ENCODE data around the gene RTBDN.
"Not testable (repeated sequence)": the region's sequence is repeated elsewhere in the genome, so short reads cannot be mapped to it uniquely, and the experiment has no call there.

Gene RTBDN

GRCh38 chr19:12817810-12818209, 16.6 kb downstream of the RTBDN start:
- DNase-seq: not testable (repeated sequence)

- DNase-seq: not testable (repeated sequence)
These were observed 17.2 kb downstream of the RTBDN start for GRCh38 chr19:12817188-12817587.

- no peak for DNase-seq
These were observed 19.3 kb downstream of the RTBDN start for GRCh38 chr19:12815088-12815487.

GRCh38 chr19:12806242-12807081, 27.9 kb downstream of the RTBDN start, which contains the start of gene RNASEH2A:
Gene RNASEH2A (plus strand): TSS chr19:12806584. CDS start chr19:12806674, 90 bp downstream.
- DNase-seq: peak; percentile 89

GRCh38 chr19:12804051-12804450, 30.3 kb downstream of the RTBDN start:
- DNase-seq: no peak

- no peak for DNase-seq
These were observed 31.9 kb downstream of the RTBDN start for GRCh38 chr19:12802267-12803106.

GRCh38 chr19:12801466-12802266, 32.7 kb downstream of the RTBDN start, which contains the start of the genes PRDX2 and THSD8:
Gene PRDX2 (minus strand): TSS chr19:12801800. CDS start chr19:12801261, 539 bp downstream.
Gene THSD8 (plus strand): TSS chr19:12802069. CDS start chr19:12802072, 3 bp downstream.
- peak; percentile 30 for DNase-seq

GRCh38 chr19:12800923-12801465, 33.4 kb downstream of the RTBDN start:
- no peak for DNase-seq

GRCh38 chr19:12800466-12800770, 34.0 kb downstream of the RTBDN start:
- DNase-seq: no peak

GRCh38 chr19:12799742-12800465, 34.5 kb downstream of the RTBDN start:
- DNase-seq: no peak

GRCh38 chr19:12797607-12798006, 36.8 kb downstream of the RTBDN start:
- not testable (repeated sequence) for DNase-seq

GRCh38 chr19:12797141-12797587, 37.2 kb downstream of the RTBDN start:
- DNase-seq: no peak

- peak; percentile 56 for DNase-seq
These were observed 38.0 kb downstream of the RTBDN start for GRCh38 chr19:12796146-12797071.

GRCh38 chr19:12794971-12795381, 39.4 kb downstream of the RTBDN start:
- DNase-seq: no peak

GRCh38 chr19:12794196-12794941, 40.0 kb downstream of the RTBDN start:
- DNase-seq: no peak

- DNase-seq: peak; percentile 85
These were observed 40.8 kb downstream of the RTBDN start for GRCh38 chr19:12793290-12794195.

GRCh38 chr19:12792853-12793289, 41.5 kb downstream of the RTBDN start:
- DNase-seq: no peak

GRCh38 chr19:12792051-12792852, 42.1 kb downstream of the RTBDN start:
- peak; percentile 51 for DNase-seq

Data from NCI-H226 (cell line).